Measurements from ENCODE around the gene MRPL10. TPM values are rescaled to one million over a fixed set of nuclear protein-coding genes. Genes with fewer than 3 reads are reported as not detected.
A peak's percentile ranks its signal among the peaks of the same experiment; 100 is the strongest.

MRPL10 gene
- total and polyA plus RNA-seq, 10 of the 15 experiments (the other 5 are each of a cell fraction or from before 2014, with no cell fraction given) = 18.9 to 61.9 (median 47.3) TPM

DNA sequence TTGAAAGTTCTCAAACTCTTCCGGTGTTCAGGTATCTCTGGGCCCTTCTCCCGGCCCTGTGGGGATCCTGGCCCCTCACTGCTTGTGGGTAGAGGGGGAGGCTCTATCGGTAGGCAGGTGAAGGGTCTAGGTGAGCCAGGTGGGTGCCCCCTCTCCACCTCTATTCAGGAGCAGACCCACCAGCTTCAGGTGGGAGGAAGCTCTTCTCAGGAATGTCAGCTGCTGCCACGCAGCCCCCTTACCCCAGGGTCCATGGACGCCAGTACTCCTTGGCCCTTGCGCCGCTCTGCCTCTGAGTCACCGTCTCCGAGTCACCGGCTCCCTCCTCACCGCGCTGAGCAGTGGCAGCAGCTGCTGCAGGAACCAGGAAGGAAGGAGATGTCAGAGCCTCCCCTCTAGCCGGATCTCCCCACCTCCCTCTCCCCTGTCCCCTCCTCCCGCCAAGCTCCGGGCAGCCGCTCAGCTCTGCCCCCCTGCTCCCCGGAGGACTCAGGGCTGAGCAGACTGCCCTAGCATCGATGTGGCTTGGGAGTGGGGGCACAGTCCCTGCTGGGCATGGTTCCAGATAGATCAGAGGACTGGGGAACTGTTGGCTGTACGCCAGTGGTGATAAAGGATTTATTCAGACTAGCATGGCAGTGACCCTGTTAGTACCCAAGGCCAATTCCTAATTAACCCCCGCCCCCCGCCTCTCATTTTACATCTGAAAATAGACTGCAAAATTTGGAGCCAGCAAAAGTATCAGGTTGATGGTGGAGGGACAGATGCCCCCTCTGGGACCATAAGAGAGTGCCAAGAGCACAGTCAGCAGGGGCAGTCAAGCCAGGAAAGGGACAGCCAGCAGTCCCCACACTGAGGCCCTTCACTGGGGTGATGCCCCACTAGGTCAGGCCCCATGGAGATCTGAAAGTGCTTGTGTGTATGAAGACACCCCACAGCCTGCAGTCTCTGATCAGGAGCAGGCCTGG is 9.6 kb downstream of the MRPL10 start, which contains the start of gene OSBPL7 (continued):
- TF ChIP-seq NFXL1 (IDR thresholded peaks at IDR 0.05; ENCODE audit: borderline replicate concordance) = no peak
- no peak for TF ChIP-seq RAD21 (IDR thresholded peaks at IDR 0.05; ENCODE audit: insufficient read depth, low read depth, low read length)
- no peak; the same call in 1 of the 2 replicates for TF ChIP-seq CREM (IDR thresholded peaks at IDR 0.05; ENCODE audit: low read depth)
- no peak for TF ChIP-seq BMI1 (IDR thresholded peaks at IDR 0.05; ENCODE audit: borderline replicate concordance)
- TF ChIP-seq, protein P1, sequence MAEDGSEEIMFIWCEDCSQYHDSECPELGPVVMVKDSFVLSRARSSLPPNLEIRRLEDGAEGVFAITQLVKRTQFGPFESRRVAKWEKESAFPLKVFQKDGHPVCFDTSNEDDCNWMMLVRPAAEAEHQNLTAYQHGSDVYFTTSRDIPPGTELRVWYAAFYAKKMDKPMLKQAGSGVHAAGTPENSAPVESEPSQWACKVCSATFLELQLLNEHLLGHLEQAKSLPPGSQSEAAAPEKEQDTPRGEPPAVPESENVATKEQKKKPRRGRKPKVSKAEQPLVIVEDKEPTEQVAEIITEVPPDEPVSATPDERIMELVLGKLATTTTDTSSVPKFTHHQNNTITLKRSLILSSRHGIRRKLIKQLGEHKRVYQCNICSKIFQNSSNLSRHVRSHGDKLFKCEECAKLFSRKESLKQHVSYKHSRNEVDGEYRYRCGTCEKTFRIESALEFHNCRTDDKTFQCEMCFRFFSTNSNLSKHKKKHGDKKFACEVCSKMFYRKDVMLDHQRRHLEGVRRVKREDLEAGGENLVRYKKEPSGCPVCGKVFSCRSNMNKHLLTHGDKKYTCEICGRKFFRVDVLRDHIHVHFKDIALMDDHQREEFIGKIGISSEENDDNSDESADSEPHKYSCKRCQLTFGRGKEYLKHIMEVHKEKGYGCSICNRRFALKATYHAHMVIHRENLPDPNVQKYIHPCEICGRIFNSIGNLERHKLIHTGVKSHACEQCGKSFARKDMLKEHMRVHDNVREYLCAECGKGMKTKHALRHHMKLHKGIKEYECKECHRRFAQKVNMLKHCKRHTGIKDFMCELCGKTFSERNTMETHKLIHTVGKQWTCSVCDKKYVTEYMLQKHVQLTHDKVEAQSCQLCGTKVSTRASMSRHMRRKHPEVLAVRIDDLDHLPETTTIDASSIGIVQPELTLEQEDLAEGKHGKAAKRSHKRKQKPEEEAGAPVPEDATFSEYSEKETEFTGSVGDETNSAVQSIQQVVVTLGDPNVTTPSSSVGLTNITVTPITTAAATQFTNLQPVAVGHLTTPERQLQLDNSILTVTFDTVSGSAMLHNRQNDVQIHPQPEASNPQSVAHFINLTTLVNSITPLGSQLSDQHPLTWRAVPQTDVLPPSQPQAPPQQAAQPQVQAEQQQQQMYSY (CRISPR knock-in tag; IDR thresholded peaks at IDR 0.05) = no peak
- TF ChIP-seq SREBF1 (IDR thresholded peaks at IDR 0.05; ENCODE audit: low read length) = no peak
- TF ChIP-seq, protein P2, sequence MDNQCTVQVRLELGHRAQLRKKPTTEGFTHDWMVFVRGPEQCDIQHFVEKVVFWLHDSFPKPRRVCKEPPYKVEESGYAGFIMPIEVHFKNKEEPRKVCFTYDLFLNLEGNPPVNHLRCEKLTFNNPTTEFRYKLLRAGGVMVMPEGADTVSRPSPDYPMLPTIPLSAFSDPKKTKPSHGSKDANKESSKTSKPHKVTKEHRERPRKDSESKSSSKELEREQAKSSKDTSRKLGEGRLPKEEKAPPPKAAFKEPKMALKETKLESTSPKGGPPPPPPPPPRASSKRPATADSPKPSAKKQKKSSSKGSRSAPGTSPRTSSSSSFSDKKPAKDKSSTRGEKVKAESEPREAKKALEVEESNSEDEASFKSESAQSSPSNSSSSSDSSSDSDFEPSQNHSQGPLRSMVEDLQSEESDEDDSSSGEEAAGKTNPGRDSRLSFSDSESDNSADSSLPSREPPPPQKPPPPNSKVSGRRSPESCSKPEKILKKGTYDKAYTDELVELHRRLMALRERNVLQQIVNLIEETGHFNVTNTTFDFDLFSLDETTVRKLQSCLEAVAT (IDR thresholded peaks at IDR 0.05) = peak; percentile 57; the same call in 1 of the 2 replicates
- 0 out of 2 replicates have a peak, but pooled peaks have one; percentile 30 for TF ChIP-seq RB1 (IDR thresholded peaks at IDR 0.05; ENCODE audit: borderline replicate concordance)
- no peak for TF ChIP-seq ZNF384 (IDR thresholded peaks at IDR 0.05; ENCODE audit: borderline replicate concordance, low read depth, low read length)
- TF ChIP-seq, protein P3, sequence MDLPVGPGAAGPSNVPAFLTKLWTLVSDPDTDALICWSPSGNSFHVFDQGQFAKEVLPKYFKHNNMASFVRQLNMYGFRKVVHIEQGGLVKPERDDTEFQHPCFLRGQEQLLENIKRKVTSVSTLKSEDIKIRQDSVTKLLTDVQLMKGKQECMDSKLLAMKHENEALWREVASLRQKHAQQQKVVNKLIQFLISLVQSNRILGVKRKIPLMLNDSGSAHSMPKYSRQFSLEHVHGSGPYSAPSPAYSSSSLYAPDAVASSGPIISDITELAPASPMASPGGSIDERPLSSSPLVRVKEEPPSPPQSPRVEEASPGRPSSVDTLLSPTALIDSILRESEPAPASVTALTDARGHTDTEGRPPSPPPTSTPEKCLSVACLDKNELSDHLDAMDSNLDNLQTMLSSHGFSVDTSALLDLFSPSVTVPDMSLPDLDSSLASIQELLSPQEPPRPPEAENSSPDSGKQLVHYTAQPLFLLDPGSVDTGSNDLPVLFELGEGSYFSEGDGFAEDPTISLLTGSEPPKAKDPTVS (IDR thresholded peaks at IDR 0.05; ENCODE audit: low read depth, low read length) = no peak
- no peak for TF ChIP-seq NFYA (IDR thresholded peaks at IDR 0.05; ENCODE audit: borderline replicate concordance, low read depth, low read length)
- TF ChIP-seq TCF3 (IDR thresholded peaks at IDR 0.05; ENCODE audit: borderline replicate concordance, insufficient read depth, low read depth, low read length) = peak; percentile 54; the same call in 1 of the 2 replicates
- TF ChIP-seq, protein P4, sequence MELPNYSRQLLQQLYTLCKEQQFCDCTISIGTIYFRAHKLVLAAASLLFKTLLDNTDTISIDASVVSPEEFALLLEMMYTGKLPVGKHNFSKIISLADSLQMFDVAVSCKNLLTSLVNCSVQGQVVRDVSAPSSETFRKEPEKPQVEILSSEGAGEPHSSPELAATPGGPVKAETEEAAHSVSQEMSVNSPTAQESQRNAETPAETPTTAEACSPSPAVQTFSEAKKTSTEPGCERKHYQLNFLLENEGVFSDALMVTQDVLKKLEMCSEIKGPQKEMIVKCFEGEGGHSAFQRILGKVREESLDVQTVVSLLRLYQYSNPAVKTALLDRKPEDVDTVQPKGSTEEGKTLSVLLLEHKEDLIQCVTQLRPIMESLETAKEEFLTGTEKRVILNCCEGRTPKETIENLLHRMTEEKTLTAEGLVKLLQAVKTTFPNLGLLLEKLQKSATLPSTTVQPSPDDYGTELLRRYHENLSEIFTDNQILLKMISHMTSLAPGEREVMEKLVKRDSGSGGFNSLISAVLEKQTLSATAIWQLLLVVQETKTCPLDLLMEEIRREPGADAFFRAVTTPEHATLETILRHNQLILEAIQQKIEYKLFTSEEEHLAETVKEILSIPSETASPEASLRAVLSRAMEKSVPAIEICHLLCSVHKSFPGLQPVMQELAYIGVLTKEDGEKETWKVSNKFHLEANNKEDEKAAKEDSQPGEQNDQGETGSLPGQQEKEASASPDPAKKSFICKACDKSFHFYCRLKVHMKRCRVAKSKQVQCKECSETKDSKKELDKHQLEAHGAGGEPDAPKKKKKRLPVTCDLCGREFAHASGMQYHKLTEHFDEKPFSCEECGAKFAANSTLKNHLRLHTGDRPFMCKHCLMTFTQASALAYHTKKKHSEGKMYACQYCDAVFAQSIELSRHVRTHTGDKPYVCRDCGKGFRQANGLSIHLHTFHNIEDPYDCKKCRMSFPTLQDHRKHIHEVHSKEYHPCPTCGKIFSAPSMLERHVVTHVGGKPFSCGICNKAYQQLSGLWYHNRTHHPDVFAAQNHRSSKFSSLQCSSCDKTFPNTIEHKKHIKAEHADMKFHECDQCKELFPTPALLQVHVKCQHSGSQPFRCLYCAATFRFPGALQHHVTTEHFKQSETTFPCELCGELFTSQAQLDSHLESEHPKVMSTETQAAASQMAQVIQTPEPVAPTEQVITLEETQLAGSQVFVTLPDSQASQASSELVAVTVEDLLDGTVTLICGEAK (IDR thresholded peaks at IDR 0.05; ENCODE audit: borderline replicate concordance) = peak; percentile 75; the same call in 1 of the 2 replicates
- TF ChIP-seq, protein P5, sequence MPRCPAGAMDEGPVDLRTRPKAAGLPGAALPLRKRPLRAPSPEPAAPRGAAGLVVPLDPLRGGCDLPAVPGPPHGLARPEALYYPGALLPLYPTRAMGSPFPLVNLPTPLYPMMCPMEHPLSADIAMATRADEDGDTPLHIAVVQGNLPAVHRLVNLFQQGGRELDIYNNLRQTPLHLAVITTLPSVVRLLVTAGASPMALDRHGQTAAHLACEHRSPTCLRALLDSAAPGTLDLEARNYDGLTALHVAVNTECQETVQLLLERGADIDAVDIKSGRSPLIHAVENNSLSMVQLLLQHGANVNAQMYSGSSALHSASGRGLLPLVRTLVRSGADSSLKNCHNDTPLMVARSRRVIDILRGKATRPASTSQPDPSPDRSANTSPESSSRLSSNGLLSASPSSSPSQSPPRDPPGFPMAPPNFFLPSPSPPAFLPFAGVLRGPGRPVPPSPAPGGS (IDR thresholded peaks at IDR 0.05; ENCODE audit: borderline replicate concordance, insufficient read depth, low read depth, low read length, poor library complexity, severe bottlenecking) = no peak
- no peak for TF ChIP-seq YBX1 (IDR thresholded peaks at IDR 0.05)
